GM12878 (cell line): ENCODE results near the gene SLC23A1. TPM values are rescaled to one million over a fixed set of nuclear protein-coding genes. Genes with fewer than 3 reads are reported as not detected.

ENCODE experiments used
- ATAC-seq: fragments of 200-7000 bp; cut with Tn5 transposase; 3 replicates; pipeline ENCODE4 v1.9.1; 2020; ENCODE audit warnings: mild to moderate bottlenecking, moderate library complexity
- BruUV-seq: library from RNA; stranded (reverse); fragments of 400-500 nt; replicated peaks from 2 replicates; lab custom pipeline; 2021; lab: Mats Ljungman, UMichigan
- CTCF ChIA-PET: fragments of 300-600 bp; sonication (Branson Sonifier 250); formaldehyde crosslinking; extraction: SDS; loops from one replicate; lab custom pipeline; 2021; ENCODE audit warnings: inconsistent platforms; lab: Yijun Ruan, JAX
- POLR2A ChIA-PET: fragments of 350-600 bp; formaldehyde crosslinking; extraction: SDS; loops from one replicate; lab custom pipeline; 2021; ENCODE audit warnings: inconsistent platforms; lab: Charles Lee
- RAD21 ChIA-PET: fragments of 300-600 bp; sonication (Branson Sonifier 250); formaldehyde crosslinking; loops from one replicate; lab custom pipeline; 2023; ENCODE audit warnings: antibody characterized with exemption; ENCODE audit not compliant: unreplicated experiment; lab: Charles Lee
- SMC1A ChIA-PET: fragments of 300-600 bp; sonication (Branson Sonifier 250); formaldehyde crosslinking; loops from one replicate; lab custom pipeline; 2023; ENCODE audit not compliant: unreplicated experiment, uncharacterized antibody; lab: Charles Lee
- DNase-seq: peaks from one replicate; pipeline ENCODE4 v3.0.0-alpha.2; 2011; ENCODE audit warnings: low read depth, low spot score
- FAIRE-seq: peaks from 3 replicates; lab custom pipeline; 2011; peaks lifted over from hg19 to GRCh38; lab: Jason Lieb, UNC
- H2AFZ ChIP-seq: 2 replicates; pipeline ENCODE4 v1.6.0; 2011; ENCODE audit warnings: low read depth, low read length, control low read depth; ENCODE audit not compliant: control insufficient read depth
- H3K27ac ChIP-seq: 2 replicates; pipeline ENCODE4 v1.5.1; 2011; ENCODE audit warnings: control low read depth; ENCODE audit not compliant: control insufficient read depth, insufficient read depth
- H3K27me3 ChIP-seq, 2 experiments: replicated peaks in 1 of 2; 2 replicates each; pipeline versions ENCODE4 v1.6.0 to v1.6.1; 2011; ENCODE audit warnings: low read length in 1 of 2; ENCODE audit not compliant: control insufficient read depth in 2 of 2, insufficient read depth in 2 of 2
- H3K36me3 ChIP-seq, 2 experiments: 2 replicates each; pipeline ENCODE4 v1.5.1; 2011; ENCODE audit warnings: low read length in 1 of 2; ENCODE audit not compliant: control insufficient read depth in 2 of 2, insufficient read depth in 2 of 2
- H3K4me1 ChIP-seq: 2 replicates; pipeline ENCODE4 v1.6.1; 2011; ENCODE audit warnings: mild to moderate bottlenecking, low read length, moderate library complexity, mixed read lengths; ENCODE audit not compliant: control insufficient read depth, insufficient read depth
- H3K4me2 ChIP-seq: 2 replicates; pipeline ENCODE4 v1.6.0; 2011; ENCODE audit warnings: control low read depth; ENCODE audit not compliant: control insufficient read depth, insufficient read depth
- H3K4me3 ChIP-seq: fragments of 200-600 bp; sonication (generic); 2 replicates; pipeline ENCODE4 v1.5.1; 2016
- H3K79me2 ChIP-seq: 2 replicates; pipeline ENCODE4 v1.6.0; 2011; ENCODE audit warnings: low read length; ENCODE audit not compliant: control insufficient read depth, insufficient read depth
- H3K9ac ChIP-seq: 2 replicates; pipeline ENCODE4 v1.8.0; 2011; ENCODE audit warnings: low read length, control low read depth, mixed read lengths; ENCODE audit not compliant: control insufficient read depth, insufficient read depth
- H3K9me3 ChIP-seq: replicated peaks from 3 replicates; pipeline ENCODE4 v1.5.1; 2011; ENCODE audit warnings: mild to moderate bottlenecking, low read length; ENCODE audit not compliant: control insufficient read depth, insufficient read depth
- H4K20me1 ChIP-seq: 2 replicates; pipeline ENCODE4 v1.6.0; 2011; ENCODE audit not compliant: control insufficient read depth, insufficient read depth
- MLLT1 ChIP-seq: fragments of 450-650 bp; IDR thresholded peaks from 2 replicates; pipeline ENCODE4 v1.6.1; 2016; ENCODE audit warnings: mild to moderate bottlenecking
- RAD51 ChIP-seq: fragments of 450-650 bp; IDR thresholded peaks from 2 replicates; pipeline ENCODE4 v1.6.1; 2016; ENCODE audit warnings: moderate library complexity, mild to moderate bottlenecking, inconsistent platforms
- TARDBP ChIP-seq: IDR thresholded peaks from 2 replicates; pipeline ENCODE4 v1.6.1; 2016; ENCODE audit warnings: borderline replicate concordance
- WGBS: methylation state at CpG from one replicate; pipeline ENCODE4 v1.1.6; 2016; ENCODE audit warnings: low lambda C conversion rate; ENCODE audit not compliant: insufficient replicate concordance, insufficient coverage; ENCODE audit errors: missing lambda C conversion rate; 5-methylcytosine and 5-hydroxymethylcytosine counted together
- in situ Hi-C: fragments of 300-500 bp; cut with MboI; formaldehyde crosslinking; loops from 9 replicates; pipeline ENCODE4 v1.14.3; 2018; ENCODE audit warnings: mixed read lengths
- intact Hi-C: fragments of 100-400 bp; cut with micrococcal nuclease; formaldehyde crosslinking; loops from one replicate; pipeline ENCODE4 v1.14.2; 2022; ENCODE audit not compliant: unreplicated experiment
- polyA plus RNA-seq, 11 experiments: library from polyadenylated mRNA; depleted of rRNA in 4 of 11; unstranded in 6 of 11; stranded (reverse) in 5 of 11; fragments of >200 nt; fragmentation: Nextera tagmentation in 4 of 11; fragmentation: Illumina TruSeq in 1 of 11; extraction: Ambion mirVana in 4 of 11; extraction: Trizol in 1 of 11; gene quantifications; 1 replicate in 1 of 11; 2 replicates in 10 of 11; pipeline versions ENCODE4 v1.2.1 to v1.2.3, GENCODE V29; 2011 to 2016; ENCODE audit warnings: inconsistent platforms in 2 of 11, missing spikeins in 2 of 11, low read depth in 1 of 11
- total RNA-seq, 4 experiments: library from RNA; depleted of rRNA in 3 of 4; stranded (reverse); fragments of >200 nt in 3 of 4; fragmentation: Illumina TruSeq in 1 of 4; extraction: Trizol in 1 of 4; gene quantifications; 2 replicates each; pipeline versions ENCODE4 v1.2.1 to v1.2.3, GENCODE V29; 2013 to 2021

The SLC23A1 gene
- total and polyA plus RNA-seq, 10 of the 15 experiments (the other 5 are each of a cell fraction or from before 2014, with no cell fraction given): 0.35 to 4.7 (median 1.6) TPM

- BruUV-seq: no TSS peak
- ChIA-PET RAD21 (interaction anchor here (0.5 to 3.1 kb wide), 4 partner anchors 11 to 203 kb away, joined by 3 to 17 read pairs (median 8); partner anchors contain the start of genes MZB1 and SIL1), POLR2A (interaction anchor here (0.5 to 7.0 kb wide), 4 partner anchors 10 to 127 kb away, joined by 3 to 74 read pairs (median 12); partner anchors contain the start of genes DNAJC18 and MZB1), CTCF (interaction anchor here (1.0 to 3.5 kb wide), 6 partner anchors 11 to 151 kb away, joined by 3 to 26 read pairs (median 4); partner anchors contain the start of gene MZB1), SMC1A (interaction anchor here (0.7 to 5.0 kb wide), 4 partner anchors 11 to 19 kb away, joined by 3 to 19 read pairs (median 16); partner anchors contain the start of gene MZB1)
- no peak overlapping the region for H3K27ac ChIP-seq
- ATAC-seq (no peak), FAIRE-seq (no peak), DNase-seq (no peak)
- no peaks in the 10 kb centered on the region; the same call in 2 of the 3 replicates for H3K9me3 ChIP-seq
- 87% methylated on average over 10 of the region's 10 CpGs for WGBS
- no peak for TF ChIP-seq TARDBP
- peak; percentile 66 for TF ChIP-seq MLLT1
- no peak for TF ChIP-seq RAD51
- no peak overlapping the region for H3K9ac ChIP-seq
- no peaks in the 10 kb centered on the region for H3K27me3 ChIP-seq
- H3K79me2 ChIP-seq: peaks cover 3% of the 10 kb centered on the region
- no peaks in the 10 kb centered on the region for H4K20me1 ChIP-seq
- no peak overlapping the region for H2AFZ ChIP-seq
- peaks cover 0 to 2% of the 10 kb centered on the region in 2 experiments; a peak in 1 of 4 replicates for H3K36me3 ChIP-seq
- in situ Hi-C loops (no loop called here), intact Hi-C loops (no loop called here)
- no peak overlapping the region for H3K4me2 ChIP-seq
- H3K4me3 ChIP-seq: no peak overlapping the region
- peaks cover 29% of the 10 kb centered on the region for H3K4me1 ChIP-seq
Observed at GRCh38 chr5:139401546-139401945, 18.4 kb upstream of the SLC23A1 start.
